BJ (cell line): ENCODE data around the gene MYADM. TPM values are rescaled to one million over a fixed set of nuclear protein-coding genes. Genes with fewer than 3 reads are reported as not detected.

Source experiments
- CTCF ChIA-PET: fragments of 350-600 bp; formaldehyde crosslinking; extraction: SDS; loops from one replicate; lab custom pipeline; 2021; ENCODE audit warnings: antibody characterized with exemption, inconsistent platforms; lab: Yijun Ruan, JAX
- POLR2A ChIA-PET: fragments of 300-600 bp; sonication (Branson Sonifier 250); formaldehyde crosslinking; extraction: SDS; loops from one replicate; lab custom pipeline; 2021; ENCODE audit warnings: antibody characterized with exemption; lab: Charles Lee
- DNase-seq: peaks from one replicate; pipeline ENCODE4 v3.0.0-alpha.2; 2011; ENCODE audit warnings: low read depth
- H3K27me3 ChIP-seq: 2 replicates; pipeline ENCODE4 v1.6.0; 2011; ENCODE audit warnings: low read length; ENCODE audit not compliant: control insufficient read depth, insufficient read depth
- H3K36me3 ChIP-seq: 2 replicates; pipeline ENCODE4 v1.5.1; 2011; ENCODE audit warnings: low read length; ENCODE audit not compliant: control insufficient read depth, insufficient read depth
- H3K4me3 ChIP-seq: 2 replicates; pipeline ENCODE4 v1.5.1; 2011; ENCODE audit warnings: low read depth, mild to moderate bottlenecking, control low read depth, low read length
- CTCF ChIP-seq: IDR thresholded peaks from 2 replicates; pipeline ENCODE4 v1.5.1; 2011; ENCODE audit warnings: low read depth, mild to moderate bottlenecking, control low read depth, inconsistent platforms, low read length, moderate library complexity; ENCODE audit not compliant: insufficient read depth
- polyA plus RNA-seq: library from polyadenylated mRNA; depleted of rRNA; stranded (reverse); fragments of >200 nt; gene quantifications from 2 replicates; pipeline ENCODE4 v1.2.3, GENCODE V29; 2011

MYADM gene
- polyA plus RNA-seq, 1 experiment = 134 TPM

GRCh38 chr19:53892301-53892980 lies 24.8 kb downstream of the MYADM start:
- Histone ChIP-seq H3K27me3 (peaks cover 7% of the 10 kb centered on the region; the same call in 1 of the 2 replicates), H3K36me3 (no peaks in the 10 kb centered on the region), H3K4me3 (no peak overlapping the region)
- CTCF ChIA-PET = interaction anchor here (1.1 to 1.5 kb wide), 2 partner anchors 14 to 131 kb away, joined by 5 read pairs; no protein-coding TSS in a partner anchor
- TF ChIP-seq CTCF = no peak
- POLR2A ChIA-PET = no interaction called here
- no peak for DNase-seq

- ChIA-PET CTCF (interaction anchor here (1.5 kb wide), 1 partner anchor 131 kb away, joined by 5 read pairs; no protein-coding TSS in a partner anchor), POLR2A (no interaction called here)
- no peak for DNase-seq
- H3K36me3 ChIP-seq = no peaks in the 10 kb centered on the region
- no peak for TF ChIP-seq CTCF
- no peak overlapping the region for H3K4me3 ChIP-seq
- peaks cover 5% of the 10 kb centered on the region; the same call in 1 of the 2 replicates for H3K27me3 ChIP-seq
These were observed 25.3 kb downstream of the MYADM start for GRCh38 chr19:53892981-53893325.

- TF ChIP-seq CTCF = no peak
- peaks cover 5% of the 10 kb centered on the region; the same call in 1 of the 2 replicates for H3K27me3 ChIP-seq
- no peak overlapping the region for H3K4me3 ChIP-seq
- ChIA-PET CTCF (interaction anchor here (0.9 kb wide), 1 partner anchor 9 kb away, joined by 3 read pairs; no protein-coding TSS in a partner anchor), POLR2A (no interaction called here)
- DNase-seq = no peak
- no peaks in the 10 kb centered on the region for H3K36me3 ChIP-seq
These were observed 27.0 kb downstream of the MYADM start for GRCh38 chr19:53894707-53895106.

- Histone ChIP-seq H3K36me3 (no peaks in the 10 kb centered on the region), H3K4me3 (no peak overlapping the region), H3K27me3 (peaks cover 5% of the 10 kb centered on the region; the same call in 1 of the 2 replicates)
- CTCF ChIA-PET = interaction anchor here (2.4 kb wide), 1 partner anchor 11 kb away, joined by 16 read pairs; no protein-coding TSS in a partner anchor
- DNase-seq = no peak
- no peak for TF ChIP-seq CTCF
- POLR2A ChIA-PET = no interaction called here
These were observed 29.0 kb downstream of the MYADM start for GRCh38 chr19:53896682-53897081.

- ChIA-PET CTCF (interaction anchor here (2.4 kb wide), 1 partner anchor 10 kb away, joined by 16 read pairs; no protein-coding TSS in a partner anchor), POLR2A (no interaction called here)
- H3K27me3 ChIP-seq = peaks cover 4% of the 10 kb centered on the region; the same call in 1 of the 2 replicates
- H3K36me3 ChIP-seq = no peaks in the 10 kb centered on the region
- H3K4me3 ChIP-seq = no peak overlapping the region
- no peak for DNase-seq
- TF ChIP-seq CTCF = no peak
These were observed 29.8 kb downstream of the MYADM start for GRCh38 chr19:53897459-53897858.
